Measurements from ENCODE around the gene MSI2. TPM values are rescaled to one million over a fixed set of nuclear protein-coding genes. Genes with fewer than 3 reads are reported as not detected.
A peak's percentile ranks its signal among the peaks of the same experiment; 100 is the strongest.

The MSI2 gene
- total RNA-seq, 1 experiment from 2014 or later, result 85.2 TPM

GRCh38 chr17:57281887-57282286, 25.6 kb downstream of the MSI2 start:
- no peak for DNase-seq (ENCODE audit: low read depth, low spot score)
- in situ Hi-C loops (cut with HindIII; ENCODE audit: low pct_unique_long_range_greater_than_20kb, low sequenced_read_pairs), result no loop called here

DNA sequence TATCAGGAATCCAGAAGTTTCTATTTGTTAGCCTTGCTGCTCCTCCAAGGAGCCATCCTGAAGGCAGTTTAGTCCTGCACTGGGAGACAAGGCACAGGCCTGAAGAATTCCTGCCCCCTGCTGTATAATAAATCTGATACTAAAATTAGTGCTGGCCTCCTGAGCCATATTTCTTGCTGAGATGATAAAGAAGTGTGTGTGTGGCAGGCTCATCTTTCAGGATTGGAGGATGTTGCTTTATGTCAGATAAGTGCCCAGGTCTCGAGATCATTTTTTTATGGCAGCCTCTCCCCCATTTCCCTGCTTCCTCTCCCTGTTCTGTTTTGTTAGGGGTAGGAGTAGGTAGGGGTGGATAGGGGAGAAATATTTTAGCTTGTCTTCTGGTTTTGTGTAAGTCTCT, 26.0 kb downstream of the MSI2 start:
- in situ Hi-C loops (cut with HindIII; ENCODE audit: low pct_unique_long_range_greater_than_20kb, low sequenced_read_pairs), result no loop called here

DNA sequence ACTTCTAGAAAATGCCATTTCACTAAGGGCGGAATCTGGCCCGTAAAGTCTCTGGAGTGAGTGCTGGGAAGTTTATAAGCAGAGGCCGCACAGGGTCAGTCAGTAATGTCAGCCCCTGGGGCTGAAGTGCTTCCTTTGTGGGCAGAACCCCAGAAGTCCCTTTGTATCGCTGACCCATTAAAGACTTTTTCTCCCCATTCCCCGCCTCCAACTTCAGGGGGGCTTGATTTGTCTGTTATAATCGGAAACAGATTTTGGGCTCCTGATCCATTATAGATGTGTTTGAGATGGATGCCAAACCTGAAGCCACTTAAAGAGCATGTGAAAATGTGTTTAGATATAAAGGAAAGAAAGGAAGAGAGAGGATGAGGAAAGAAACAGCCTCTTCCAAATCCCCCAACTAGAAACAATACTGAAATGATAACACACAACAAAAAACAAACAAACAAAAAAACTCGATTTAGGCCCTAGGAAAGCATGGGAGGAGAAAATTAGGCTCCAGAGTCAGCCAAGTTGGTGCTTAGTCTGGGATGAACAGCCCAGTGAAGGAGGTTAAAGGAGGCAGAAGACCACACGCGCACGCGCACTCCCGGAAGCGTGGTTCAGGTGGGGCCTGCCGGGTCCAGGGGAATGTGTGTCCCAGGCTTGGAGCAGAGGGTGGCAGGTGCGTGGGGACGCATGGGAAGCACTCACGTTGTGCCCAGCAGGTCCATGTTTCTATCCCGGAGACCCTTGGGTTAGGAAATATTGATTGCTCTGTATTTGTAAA, 27.1 kb downstream of the MSI2 start:
- in situ Hi-C loops (cut with HindIII; ENCODE audit: low pct_unique_long_range_greater_than_20kb, low sequenced_read_pairs), result no loop called here
- DNase-seq (ENCODE audit: low read depth, low spot score), result no peak

More for the DNA sequence above, 26.0 kb downstream of the MSI2 start:
- peak; percentile 32 for DNase-seq (ENCODE audit: low read depth, low spot score)

DNA sequence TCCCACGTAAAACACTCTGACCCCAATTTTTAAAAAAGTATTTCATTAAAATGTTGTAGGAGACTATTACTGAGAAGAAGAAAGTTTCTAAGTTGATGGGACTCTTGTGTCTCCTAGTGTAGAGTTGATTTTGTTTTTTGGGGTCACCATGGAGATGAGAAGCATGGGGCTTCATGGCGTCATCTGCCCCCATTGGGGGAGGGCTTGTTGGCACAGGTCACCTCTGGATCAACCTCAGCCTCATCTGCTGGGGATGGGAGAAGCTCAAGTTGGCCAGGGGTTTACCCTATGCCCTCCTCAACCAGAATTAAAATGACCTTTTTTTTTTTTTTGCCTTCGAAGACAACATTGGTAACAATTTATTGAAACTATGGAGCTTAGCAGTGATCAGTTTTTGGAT, 28.3 kb downstream of the MSI2 start:
- DNase-seq (ENCODE audit: low read depth, low spot score), result no peak
- in situ Hi-C loops (cut with HindIII; ENCODE audit: low pct_unique_long_range_greater_than_20kb, low sequenced_read_pairs), result no loop called here

GRCh38 chr17:57284984-57285646, 28.8 kb downstream of the MSI2 start:
- no peak for DNase-seq (ENCODE audit: low read depth, low spot score)
- in situ Hi-C loops (cut with HindIII; ENCODE audit: low pct_unique_long_range_greater_than_20kb, low sequenced_read_pairs), result no loop called here

DNA sequence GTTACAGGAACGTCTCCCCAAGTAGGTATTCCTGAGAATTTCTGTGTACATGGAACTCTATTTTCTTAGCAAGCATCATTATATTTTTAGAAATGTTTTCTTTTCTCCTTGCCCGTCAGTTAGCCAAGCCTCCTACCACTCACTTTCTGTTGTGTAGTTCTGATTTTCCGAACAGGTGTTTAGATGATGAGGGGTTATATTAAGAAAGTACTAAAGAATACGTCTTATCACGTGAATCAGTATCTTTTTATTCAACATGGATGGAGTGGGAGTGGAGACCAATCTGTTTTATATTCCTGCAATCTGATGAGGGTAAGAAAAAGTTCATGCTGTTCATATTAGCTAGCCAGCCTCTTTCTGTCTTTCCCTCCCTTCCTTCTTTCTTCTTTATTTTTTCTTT, 29.4 kb downstream of the MSI2 start:
- no peak for DNase-seq (ENCODE audit: low read depth, low spot score)
- in situ Hi-C loops (cut with HindIII; ENCODE audit: low pct_unique_long_range_greater_than_20kb, low sequenced_read_pairs), result no loop called here

DNA sequence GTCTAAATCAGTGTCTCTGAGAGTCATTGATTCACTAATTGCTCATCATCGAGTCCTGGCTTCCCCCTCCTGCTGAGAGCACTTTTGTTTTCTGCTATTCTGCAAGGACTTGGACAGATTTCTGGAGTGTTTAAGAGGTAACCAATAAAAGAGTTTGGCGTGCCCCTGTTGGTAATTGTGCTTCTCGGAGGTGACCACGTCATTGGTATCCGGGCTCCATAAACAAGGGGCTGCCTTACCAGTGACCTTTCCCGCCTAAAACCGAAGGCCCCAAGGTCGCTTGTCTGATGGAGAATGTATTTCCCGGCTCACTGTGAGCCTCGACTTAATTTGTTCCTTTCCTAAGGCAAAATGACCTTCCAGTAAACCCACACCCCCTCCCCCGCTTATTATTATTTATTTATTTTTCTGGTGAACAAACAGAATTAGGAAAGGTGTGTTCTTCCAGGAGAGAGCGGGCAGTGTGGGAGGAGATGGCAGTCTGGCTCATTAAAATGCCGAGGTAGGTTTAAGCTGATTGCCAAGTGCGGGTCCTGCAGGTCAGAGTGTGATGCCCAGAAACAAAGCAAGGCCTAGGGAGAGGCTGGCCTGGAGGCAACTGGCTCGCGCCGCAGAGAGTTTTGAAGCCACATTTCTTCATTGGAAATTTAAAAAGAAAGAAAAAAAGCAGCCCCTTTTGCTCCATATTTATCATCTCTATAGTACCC, 30.2 kb downstream of the MSI2 start:
- in situ Hi-C loops (cut with HindIII; ENCODE audit: low pct_unique_long_range_greater_than_20kb, low sequenced_read_pairs), result no loop called here
- no peak for DNase-seq (ENCODE audit: low read depth, low spot score)

DNA sequence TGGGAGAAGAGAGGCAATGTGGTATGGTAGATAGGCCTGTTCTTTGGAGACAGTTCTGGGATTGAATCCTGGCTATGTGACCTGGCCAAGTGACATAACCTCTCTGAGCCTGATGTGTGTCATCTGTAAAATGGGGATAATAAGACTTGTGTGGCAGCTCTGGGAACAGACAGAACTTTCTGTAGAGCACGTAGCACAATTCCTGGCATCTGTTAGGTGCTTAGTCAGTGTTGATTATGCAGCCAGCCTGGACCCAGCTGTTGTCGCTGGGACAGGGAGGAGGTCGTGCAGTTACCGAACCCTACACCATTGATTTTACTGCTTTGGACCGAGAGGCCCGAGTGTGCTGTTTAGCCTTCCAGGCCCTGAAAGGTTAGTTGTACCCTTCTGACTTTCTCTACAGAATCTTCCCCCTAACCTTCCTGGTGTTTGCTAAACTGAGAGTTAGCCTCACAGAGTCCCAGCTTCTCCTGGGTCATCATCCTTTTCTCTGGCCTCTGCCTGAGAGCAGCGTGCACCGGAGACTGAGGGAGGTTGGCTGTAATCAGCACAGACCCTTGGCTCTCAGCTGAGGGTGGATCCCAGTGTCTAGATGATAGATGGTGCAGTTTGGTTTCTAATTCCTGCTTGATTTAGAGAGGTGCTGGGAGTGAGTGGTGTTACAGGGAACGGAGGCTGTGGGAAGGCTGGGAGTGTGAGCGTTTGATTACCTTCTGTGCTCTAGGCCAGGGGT, 31.9 kb downstream of the MSI2 start:
- in situ Hi-C loops (cut with HindIII; ENCODE audit: low pct_unique_long_range_greater_than_20kb, low sequenced_read_pairs), result no loop called here
- no peak for DNase-seq (ENCODE audit: low read depth, low spot score)

DNA sequence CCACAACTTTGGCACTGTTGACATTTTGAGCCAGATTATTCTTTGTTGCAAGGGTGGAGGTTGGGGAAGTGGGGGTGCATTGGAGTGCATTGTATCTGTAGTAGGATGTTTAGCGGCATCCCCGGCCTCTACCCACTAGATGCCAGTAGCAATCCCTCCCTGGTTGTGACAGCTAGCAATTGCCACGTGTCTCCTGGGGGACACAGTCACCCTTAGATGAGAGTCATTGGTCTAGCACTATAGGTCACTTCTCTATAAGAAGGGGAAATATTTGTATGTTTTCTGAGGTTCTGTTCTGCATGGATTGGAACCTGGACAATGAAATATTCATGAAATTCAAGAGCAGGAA, 32.4 kb downstream of the MSI2 start:
- no peak for DNase-seq (ENCODE audit: low read depth, low spot score)
- in situ Hi-C loops (cut with HindIII; ENCODE audit: low pct_unique_long_range_greater_than_20kb, low sequenced_read_pairs), result no loop called here

DNA sequence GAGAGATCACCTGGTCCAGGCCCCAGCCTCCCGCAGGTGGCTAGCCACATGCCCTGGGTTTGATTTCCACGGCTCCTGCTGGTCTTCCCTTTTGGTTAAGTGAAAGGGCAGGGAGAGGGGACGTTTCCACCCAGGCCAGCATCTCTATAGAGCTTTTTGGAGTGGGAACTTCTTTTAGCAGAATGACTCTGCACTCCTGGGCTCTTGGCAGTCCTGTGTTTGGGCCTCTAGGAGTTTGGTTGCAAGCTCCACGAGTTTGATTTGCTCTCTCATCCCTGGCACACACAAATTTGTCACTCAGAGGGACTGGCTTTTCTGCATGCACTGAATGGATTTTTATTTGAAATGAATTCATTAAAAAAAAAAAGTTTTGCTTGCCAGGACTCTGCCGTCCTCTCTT, 32.8 kb downstream of the MSI2 start:
- in situ Hi-C loops (cut with HindIII; ENCODE audit: low pct_unique_long_range_greater_than_20kb, low sequenced_read_pairs), result no loop called here
- no peak for DNase-seq (ENCODE audit: low read depth, low spot score)

GRCh38 chr17:57289613-57290012, 33.3 kb downstream of the MSI2 start:
- in situ Hi-C loops (cut with HindIII; ENCODE audit: low pct_unique_long_range_greater_than_20kb, low sequenced_read_pairs), result no loop called here
- no peak for DNase-seq (ENCODE audit: low read depth, low spot score)

DNA sequence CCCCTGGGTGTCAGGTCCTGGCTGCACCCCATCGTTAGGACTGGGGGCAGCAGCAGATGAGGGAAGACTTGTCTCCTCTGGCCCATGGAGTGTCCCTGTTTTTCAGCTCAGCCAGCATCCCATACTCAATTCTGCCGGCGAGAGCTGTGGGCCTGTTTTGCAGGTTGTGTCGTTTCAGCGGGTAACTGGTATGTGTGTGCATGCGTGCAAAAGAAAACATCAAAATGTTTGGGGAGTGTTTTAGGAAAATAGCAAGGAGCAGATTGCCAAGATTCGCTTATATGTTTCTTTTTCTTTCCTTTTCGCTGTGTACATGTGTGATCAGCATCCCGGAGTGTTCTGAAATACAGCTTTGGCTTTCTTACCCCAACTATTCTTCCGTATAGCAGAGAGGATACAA, 34.7 kb downstream of the MSI2 start:
- DNase-seq (ENCODE audit: low read depth, low spot score), result no peak
- in situ Hi-C loops (cut with HindIII; ENCODE audit: low pct_unique_long_range_greater_than_20kb, low sequenced_read_pairs), result no loop called here

DNA sequence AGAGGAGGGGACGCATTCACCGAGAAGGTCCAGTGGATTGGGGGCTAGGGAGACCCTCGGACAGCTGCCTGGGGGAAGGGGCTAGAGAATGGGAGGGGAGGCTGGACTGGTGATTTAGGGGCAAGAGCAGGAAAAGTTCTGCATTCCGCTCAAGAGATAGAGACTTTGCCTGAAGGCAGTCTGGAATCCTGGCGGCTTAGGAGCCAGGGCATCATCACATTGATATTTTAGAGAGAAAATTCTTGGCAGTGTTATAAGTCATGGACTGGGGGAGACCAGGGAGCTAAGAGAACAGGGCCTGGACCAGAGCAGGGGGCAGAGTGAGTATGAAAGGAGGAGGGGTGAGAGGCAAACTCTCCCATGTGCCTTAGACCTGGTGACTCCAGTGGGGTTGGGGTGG, 35.8 kb downstream of the MSI2 start:
- DNase-seq (ENCODE audit: low read depth, low spot score), result no peak
- in situ Hi-C loops (cut with HindIII; ENCODE audit: low pct_unique_long_range_greater_than_20kb, low sequenced_read_pairs), result no loop called here

GRCh38 chr17:57293077-57293476, 36.8 kb downstream of the MSI2 start:
- in situ Hi-C loops (cut with HindIII; ENCODE audit: low pct_unique_long_range_greater_than_20kb, low sequenced_read_pairs), result no loop called here
- peak; percentile 94 for DNase-seq (ENCODE audit: low read depth, low spot score)

DNA sequence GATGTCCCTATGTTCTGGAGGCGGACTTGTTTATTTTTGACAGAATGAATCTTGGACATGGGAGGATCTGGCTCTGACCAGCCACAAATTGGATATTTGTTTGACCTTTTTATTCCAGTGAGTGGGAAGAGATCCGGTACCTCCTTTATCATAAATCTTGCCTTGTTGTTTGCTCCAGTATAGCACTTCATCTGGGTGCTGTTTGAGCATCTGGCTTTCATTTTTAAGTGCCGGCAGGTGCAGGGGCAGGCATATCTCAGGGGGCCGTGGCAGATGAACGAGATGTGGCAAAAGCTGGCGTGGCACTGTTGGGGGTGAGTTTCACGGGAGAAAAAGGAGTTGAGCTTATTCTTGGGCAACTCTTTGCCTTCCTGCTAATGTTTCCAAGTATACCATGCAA, 37.8 kb downstream of the MSI2 start:
- no peak for DNase-seq (ENCODE audit: low read depth, low spot score)
- in situ Hi-C loops (cut with HindIII; ENCODE audit: low pct_unique_long_range_greater_than_20kb, low sequenced_read_pairs), result no loop called here

- in situ Hi-C loops (cut with HindIII; ENCODE audit: low pct_unique_long_range_greater_than_20kb, low sequenced_read_pairs), result no loop called here
- peak; percentile 76 for DNase-seq (ENCODE audit: low read depth, low spot score)
Measured at GRCh38 chr17:57294629-57295501, 38.5 kb downstream of the MSI2 start.

- peak; percentile 72 for DNase-seq (ENCODE audit: low read depth, low spot score)
- in situ Hi-C loops (cut with HindIII; ENCODE audit: low pct_unique_long_range_greater_than_20kb, low sequenced_read_pairs), result no loop called here
Measured at GRCh38 chr17:57295526-57296023, 39.3 kb downstream of the MSI2 start.

Measured in SK-MEL-5 (cell line).